SIG-M5 treated with dmso at 0.1 percent for 504 hours (cell line): Measurements from ENCODE around the gene KISS1.
A peak's percentile ranks its signal among the peaks of the same experiment; 100 is the strongest.

Experiments used
- DNase-seq: peaks from one replicate; lab custom pipeline; 2025; ENCODE audit not compliant: unreplicated experiment; lab: John Stamatoyannopoulos, UW

KISS1 gene

DNA sequence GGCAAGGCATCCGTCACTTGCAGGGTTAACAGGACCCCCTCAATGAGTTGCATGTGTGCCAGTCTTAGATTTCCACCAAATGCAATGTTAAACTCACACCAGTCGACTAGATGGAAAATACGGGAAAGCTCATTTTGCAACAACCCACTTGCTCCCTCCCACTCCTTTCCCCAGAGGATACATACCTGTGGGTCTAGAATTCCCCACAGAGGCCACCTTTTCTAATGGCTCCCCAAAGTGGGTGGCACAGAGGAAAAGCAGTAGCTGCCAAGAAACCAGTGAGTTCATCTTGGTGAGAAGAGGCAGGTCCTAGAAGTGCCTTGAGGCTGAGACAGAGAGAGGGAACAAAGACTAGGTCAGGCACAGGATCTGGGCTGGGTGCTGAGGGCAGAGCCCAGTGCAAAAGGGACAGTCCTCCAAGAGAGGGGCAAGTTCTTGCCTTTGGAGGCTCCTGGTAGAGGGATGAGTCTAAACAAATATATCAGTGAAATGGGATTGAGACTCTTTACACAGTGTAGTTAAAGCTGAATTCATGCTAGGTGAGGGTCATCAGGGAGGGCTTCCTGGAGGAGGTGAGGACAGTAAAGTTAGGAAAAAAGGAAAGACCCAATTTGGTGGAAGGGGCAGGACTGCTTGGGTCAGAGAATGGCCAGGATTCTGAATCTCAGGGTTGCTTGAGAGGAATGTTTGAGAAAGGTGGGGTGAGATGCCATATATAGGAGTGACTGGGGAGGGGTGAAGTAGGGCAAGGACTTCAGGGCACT lies 3.5 kb downstream of the KISS1 start:
- DNase-seq, result no peak

DNA sequence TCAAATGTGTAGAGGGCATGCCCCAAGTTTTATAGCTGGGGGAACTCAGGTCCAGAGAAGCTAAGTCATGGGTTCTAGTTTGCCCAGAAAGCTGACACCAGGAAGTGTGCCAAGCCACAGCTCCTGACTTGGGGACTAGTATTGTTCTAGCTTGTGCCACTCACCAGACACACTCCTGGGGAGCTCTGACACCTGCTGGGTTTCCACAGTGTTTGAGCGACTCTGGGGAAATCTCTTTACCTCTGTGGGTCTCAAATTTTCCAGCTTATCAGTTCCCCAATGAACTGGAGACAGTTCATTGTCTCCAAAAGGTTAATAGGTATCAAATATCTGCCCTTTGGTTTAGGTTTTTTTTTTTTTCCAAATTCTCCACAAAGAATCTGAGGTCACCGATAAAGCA lies 4.2 kb downstream of the KISS1 start:
- DNase-seq, result no peak

DNA sequence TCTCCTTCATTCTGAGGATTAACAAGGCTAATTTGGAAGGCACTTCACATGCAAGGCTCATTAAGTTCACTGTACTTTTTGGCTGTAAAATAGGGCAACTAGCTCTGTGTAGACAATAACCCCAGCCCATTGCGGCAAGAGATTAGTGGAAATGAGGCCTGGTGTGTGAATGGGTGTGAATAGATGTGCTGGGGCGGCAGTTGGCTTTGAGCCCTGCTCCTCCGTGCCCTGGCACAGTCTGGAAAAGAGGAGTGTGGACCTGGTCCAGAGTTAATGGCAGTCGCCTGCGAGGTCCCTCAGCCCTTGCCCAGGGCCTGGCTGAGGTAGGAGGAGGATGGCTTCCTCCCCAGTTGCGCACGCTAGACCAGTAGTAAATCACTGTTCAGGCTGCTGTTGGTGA lies 4.8 kb downstream of the KISS1 start:
- DNase-seq, result no peak

DNA sequence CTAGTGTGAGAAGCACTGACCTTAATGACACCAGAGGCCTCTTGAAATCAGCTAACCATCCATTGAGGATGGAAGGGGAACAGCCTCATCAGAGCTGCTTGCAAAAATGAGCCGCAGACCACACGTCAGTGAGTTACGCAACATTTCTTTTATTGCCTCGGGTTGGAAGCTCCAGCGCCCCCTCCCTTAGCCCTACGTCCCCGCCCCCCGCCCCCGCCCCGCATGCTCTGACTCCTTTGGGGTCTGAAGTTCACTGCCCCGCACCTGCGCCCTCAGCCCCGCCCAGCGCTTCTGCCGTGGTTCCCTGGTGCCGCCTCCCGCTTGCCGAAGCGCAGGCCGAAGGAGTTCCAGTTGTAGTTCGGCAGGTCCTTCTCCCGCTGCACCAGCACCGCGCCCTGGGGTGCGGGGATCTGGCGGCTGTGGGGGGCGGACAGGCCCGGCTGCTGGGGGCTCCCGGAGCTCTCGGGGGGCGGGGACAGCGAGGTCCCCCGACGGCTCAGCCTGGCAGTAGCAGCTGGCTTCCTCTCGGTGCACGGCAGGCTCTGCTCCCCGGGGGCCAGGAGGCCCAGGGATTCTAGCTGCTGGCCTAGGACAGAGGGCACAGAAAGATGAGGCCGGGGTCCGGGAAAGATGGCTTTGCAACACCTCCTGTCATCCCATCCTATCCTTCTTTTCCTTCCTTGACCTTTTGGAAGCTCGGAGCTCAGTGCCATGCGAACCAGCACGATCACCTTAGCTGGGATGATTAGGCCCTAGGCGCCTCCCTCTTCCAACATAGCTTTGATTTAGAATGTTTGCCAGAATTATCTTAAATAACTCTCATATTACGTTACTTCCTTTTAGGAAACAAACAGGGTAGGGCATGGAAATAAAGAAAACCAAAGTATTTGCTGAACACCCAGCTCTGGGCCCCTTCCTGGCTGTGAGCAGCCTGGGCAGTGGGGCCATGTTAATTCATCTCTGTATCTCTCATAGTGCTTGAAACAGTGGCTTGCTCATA lies 5.8 kb downstream of the KISS1 start:
- peak; percentile 92 for DNase-seq

DNA sequence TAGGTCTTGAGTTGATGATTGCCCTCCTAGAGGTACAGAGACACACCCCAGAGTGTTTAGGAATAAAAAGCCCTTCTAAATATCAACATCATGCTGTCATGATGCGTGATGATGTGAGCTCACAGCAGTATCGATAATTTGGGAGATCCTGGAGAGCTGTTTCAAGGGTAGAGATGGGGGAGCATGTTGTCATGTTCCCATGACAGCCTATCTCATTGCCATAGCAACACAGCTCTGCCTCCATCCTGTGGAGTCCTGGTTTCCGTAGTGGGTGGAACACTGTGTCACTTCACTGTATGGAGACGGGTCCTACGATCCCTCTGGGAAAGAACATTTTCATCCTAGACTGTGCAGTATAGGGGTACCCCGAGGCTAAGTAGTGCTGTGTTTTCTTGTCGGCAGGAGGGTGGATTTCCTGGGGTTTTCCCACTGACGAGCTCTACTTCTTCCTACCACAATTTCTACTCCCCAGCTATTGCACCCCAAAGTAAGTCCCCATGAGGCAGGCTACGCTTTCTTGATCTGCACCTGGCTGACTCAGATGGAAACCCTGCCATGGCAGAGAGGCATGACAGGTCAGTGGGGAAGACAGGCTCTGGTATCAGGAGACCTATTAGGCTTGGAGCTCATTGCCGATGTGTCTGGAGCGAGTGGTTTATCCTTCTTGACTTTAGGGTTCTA lies 7.2 kb downstream of the KISS1 start:
- no peak for DNase-seq

DNA sequence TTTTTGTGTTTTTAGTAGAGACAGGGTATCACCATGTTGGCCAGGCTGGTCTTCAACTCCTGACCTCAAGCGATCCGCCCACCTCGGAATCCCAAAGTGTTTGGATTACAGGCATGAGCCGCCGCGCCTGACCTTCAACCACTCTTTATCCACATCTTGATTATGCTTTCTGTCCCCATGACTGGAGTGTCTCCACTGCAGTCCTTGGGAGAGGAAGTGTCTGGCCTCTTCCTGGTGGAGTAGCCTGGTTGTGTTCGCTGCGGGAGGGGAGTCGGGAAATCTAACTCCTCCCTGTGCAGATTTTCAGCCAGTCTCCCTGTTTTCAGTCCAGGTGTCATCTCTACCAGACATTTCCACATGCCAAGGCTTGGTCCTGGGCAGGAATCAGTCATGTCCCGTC lies 9.7 kb downstream of the KISS1 start:
- no peak for DNase-seq

DNA sequence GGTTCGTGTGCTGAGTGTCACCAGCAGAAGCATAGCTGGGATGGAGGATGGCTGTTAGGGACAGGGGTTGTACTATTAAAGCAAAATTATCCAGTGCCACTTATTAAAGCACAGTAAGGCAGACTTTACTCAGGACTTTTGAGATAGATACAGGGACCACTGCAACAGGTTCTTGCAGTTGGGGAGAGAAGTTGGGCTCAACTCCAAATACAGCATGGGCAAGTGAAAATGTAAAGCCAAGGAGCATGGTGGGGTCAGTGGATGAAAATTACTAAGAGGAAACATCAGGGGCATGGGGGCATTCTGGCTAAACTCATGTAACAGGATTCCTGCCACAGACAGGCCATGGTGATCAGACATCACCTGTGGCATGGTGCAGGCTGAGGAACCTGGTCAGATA lies 15.2 kb downstream of the KISS1 start:
- DNase-seq, result no peak

DNA sequence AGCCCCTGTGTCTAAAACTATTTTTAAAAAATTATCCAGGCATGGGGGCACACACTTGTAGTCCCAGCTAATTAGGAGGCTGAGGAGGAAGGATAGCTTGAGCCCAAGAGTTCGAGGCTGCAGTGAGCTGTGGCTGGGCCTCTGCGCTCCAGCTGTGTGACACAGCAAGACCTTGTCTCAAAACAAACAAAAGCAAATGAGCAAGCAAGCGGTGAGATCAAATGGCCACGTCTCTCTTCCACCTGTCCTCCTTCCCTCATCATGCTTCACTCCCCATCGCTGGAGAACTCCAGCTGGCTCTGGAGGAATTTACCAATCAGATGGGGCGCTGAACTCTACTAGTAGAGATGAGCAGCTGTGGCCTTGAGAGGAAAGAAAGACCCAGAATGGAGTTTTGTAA lies 16.2 kb downstream of the KISS1 start:
- no peak for DNase-seq

DNA sequence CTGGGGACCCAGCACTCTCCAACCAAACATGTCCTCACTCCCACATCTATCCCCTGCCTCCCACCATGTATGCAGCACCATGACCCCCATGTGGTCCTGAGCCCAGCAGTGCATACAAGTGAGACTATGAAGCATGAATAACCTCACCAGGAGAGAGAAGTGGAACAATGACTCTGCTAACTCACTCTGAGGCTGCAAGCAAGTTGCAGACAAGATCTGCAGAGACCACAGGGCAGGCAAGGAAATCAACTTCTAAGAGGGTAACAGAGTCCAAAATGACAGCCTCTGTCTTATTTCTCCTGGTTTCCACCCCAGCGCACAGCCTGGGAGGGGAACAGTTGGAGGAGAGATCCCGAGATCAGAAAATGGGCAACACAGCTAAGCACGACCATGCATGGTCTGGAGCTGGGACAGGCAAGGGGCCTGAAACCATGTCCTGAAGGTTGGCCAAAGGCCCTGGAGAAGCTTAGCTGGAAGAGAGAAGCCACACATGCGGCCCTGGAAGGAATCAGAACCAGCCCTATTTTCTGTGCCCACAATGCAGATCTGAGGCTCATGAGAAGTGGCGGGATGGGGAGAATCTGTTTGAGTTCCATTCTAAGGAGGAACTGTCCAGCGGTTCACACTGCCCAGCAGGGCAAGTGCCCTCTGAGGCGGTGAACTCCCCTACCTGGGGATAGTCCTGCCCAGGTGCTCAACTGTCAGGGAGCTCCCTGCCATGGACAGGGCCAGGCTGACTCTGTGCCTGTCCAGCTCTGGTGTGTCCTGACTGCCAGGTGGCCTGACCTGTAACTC lies 17.6 kb downstream of the KISS1 start:
- DNase-seq, result no peak

DNA sequence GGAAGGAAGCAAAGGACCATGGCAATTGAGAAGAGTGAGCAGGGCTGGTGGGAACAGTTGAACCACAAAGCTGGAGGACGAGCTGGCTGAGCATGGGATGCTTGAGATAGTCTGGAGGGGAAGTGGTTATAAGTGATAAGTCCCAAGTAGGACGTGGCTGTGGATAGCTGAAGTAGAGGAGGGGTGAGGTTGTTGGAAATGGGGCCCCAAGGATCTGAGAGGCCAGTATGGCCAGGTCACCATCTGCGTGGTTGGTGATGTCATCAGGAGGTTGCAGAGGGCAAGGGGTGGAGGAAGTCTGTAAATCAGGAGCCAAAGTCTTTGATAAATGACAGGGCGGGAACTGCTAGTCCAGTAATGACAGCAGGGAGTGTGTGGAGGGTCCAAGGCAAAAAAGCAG lies 19.2 kb downstream of the KISS1 start:
- DNase-seq, result no peak

DNA sequence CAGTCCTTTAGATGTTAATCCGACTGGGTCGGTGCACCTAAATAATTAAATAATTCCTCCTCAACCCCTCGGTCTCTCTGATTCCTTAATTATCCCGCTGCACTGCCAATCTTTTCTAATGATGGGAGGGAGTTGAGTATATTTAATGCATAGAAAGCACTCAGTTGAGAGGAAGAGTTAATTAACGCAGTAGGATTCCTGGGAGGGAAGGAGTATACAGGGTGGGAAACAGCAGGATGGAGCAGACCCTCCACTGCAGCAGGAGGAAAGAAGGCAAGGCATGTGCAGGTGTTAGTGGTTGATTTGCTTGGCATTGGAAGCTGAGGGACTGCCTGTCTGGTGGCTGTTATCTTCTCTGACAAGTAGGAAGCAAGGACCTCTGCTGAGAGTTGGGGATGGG lies 20.2 kb downstream of the KISS1 start:
- DNase-seq, result no peak

DNA sequence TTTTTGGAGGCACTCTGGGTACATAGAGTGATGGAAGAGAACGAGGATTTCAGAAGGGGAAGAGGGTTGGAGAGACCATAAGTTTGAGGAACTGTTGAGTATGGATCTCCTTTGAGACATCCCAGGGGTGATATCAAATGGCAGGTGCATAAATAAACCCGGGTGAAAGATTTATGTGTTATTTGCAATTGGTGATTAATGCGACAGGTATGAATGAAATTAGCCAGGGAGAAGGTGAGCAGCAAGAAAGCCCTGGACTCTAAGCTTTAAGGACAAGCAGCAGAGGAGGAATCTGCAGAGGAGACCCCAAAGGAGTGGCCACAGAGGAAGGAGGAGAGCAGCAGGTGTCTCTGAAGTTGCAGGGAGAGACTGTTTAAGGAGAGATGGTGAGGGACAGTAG lies 21.3 kb downstream of the KISS1 start:
- no peak for DNase-seq

DNA sequence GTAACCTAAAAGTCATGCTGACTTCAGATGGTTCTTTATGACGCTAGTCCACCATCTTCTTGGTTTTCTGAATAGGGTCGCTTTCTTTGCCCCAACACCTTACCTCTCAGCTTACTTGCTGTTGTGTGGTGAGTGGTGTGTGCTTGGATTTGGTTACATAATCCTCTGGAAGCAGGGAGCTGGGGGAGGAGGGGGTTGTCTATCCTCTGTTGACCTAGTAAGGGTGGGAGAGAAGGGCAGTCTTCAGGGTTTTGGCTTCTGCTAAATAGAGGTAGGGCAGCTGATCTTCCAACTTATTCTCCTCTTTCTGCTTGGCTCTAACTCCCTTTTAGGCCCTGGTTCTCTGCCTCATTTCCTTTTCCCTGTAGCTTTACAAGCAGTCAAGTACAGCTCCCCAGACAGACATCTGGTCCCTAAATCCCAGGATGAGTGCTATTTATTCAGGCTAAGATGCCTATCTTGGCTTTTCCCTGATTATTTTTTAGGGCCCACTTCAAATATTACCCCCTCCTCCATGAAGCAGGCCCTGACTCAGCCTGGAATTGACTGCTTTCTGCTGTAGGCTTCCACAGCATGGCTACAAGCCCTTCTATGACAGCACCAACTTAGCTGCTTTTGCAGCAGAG lies 23.8 kb downstream of the KISS1 start:
- no peak for DNase-seq

DNA sequence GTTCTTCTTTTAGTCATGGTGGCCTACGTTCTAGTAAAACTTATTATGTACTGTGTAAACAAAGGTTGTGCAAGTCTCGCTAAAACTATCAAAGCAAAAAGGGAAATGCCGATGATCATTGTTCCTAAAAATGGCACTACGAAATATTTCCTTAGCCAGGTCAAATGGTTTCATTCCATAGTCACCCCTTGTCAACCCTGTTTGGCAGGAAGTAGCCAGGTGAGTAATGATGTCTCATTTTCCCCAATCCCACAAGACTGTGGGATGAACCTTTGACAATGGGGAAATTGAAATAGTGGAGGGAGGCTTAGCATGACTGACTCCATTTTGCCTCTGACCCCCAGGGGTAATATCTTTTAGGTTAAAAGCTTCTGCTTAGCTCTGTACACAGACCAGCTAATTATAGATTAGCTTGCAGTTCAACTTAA lies 24.5 kb downstream of the KISS1 start:
- peak; percentile 78 for DNase-seq

DNA sequence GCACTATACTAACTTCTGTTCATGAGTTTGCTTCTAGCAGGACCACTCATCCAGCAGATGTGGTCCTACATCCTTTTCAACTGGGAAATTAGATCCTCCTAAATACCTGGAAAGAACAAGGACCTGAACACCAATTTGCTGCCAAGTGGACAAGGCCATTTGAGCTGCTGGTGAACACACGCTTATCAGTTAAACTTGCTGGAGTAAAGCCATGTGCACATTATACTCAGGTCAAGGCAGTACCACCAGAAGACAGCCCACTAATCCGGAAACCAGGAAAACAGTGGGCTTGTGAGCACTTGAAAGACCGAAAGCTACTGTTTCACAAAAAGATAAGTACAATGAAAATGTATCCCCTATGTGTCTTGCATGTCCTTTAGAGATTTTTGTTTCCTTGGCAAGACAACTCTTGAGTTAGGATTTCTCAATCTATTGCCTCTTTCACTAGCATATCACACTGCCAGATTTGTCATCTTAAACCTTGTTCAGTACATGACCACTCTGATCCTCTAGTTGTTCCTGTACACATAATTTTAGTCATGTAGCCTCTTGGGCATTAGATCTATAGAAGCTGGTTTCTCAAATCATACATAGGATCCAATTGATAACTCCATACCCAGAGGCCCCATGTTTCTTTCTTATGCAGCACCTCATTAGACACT lies 25.7 kb downstream of the KISS1 start:
- DNase-seq, result no peak

DNA sequence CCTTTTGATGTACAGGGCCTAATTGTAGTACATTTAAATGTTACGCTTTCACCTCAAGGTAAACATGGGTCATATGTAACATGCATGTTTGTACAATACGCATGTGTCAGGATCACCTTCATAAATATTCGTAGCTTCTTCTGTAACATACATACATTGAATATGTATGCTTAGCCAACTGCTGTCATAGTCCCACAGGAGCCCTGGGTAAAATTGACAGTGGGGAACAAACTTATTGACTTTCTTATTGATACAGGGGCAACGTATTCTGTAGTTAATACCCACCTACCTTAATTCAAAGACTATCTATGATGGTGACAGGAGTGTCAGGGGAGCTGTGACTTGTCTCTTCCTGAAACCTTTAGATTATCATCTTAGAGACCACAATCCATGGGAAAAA lies 26.4 kb downstream of the KISS1 start:
- DNase-seq, result no peak

DNA sequence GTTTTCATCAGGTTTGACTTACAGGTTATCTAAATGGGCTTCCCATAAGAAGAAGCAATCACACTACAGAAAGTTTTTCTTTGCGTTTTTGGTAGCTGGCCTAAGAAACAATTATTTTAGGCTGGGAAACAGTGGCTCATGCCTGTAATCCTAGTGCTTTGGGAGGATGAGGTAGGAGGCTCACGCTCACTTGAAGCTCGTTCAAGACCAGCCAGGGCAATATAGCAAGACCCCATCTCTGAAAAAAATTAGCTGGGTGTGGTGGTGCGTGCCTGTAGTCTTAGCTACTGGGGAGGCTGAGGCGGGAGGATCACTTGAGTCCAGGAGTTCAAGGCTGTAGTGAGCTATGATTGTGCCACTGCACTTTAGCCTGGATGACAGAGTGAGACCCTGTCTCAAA lies 28.6 kb downstream of the KISS1 start:
- no peak for DNase-seq

DNA sequence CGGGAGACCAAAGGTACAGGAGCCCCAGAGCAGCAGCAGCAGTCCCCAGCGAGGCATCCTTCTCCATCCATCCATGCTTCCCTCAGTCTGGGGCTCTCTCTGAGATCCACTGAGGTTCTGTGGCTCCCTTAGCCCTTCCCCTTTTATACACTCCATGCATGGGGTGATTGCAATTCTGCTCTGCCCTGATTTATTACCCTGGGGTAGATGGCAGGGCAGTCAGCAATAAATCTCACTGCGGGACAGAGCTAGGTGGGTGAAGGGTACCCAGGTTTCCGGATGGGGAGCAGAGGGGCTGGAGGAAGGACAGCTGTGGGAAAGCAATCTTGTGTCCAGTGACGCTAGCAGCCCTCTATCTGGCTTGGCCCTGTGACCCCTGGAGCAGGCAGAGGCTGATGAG lies 30.1 kb downstream of the KISS1 start, which contains the start of gene REN:
REN (minus strand) TSS at position 119 of the 400 bp plus-strand sequence; CDS start at position 75, 44 bp downstream.
- no peak for DNase-seq

DNA sequence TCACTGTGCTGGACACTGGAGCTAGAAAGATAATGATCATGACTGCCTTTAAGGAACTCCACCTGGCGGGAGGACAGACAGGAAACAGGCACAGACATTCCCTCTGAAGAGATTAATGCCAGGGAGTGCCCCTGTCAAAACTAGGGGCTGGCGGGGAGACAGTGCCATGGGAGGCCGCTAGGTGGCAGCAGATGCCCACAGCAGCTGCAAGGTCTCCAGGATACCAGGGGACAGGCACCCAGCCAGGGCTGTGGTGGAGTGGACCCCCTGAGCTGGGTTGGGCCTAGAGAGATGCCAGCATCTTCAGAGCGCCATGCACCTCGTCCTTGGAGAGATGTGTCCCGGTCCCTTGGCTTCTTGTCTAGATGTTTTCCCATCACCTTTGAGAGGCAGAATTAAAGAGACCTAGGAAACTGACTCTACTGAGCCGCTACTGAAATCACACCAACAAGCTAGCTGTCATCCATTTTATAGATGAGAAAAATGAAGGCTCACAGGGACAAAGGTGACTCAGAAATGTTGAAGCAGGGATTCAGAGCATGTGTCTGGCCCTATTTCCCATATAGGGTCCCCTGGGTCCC lies 33.7 kb downstream of the KISS1 start:
- DNase-seq, result peak; percentile 78
